Kidney (tissue), 14 donors: ENCODE results near the gene SERPINB6. TPM values are rescaled to one million over a fixed set of nuclear protein-coding genes. Genes with fewer than 3 reads are reported as not detected.

ENCODE experiments used
- DNase-seq, 5 donors: peaks; one replicate each; pipeline ENCODE4 v3.0.0-alpha.2; 2013 to 2020
- FAIRE-seq: peaks from 2 replicates; lab custom pipeline; 2012; peaks lifted over from hg19 to GRCh38; lab: Jason Lieb, UNC
- H3K27ac ChIP-seq, 2 donors: one replicate each; pipeline ENCODE4 v1.7.0; 2013; ENCODE audit warnings: low read depth in 2 of 2, low read length in 2 of 2, inconsistent platforms in 1 of 2
- H3K27me3 ChIP-seq: one replicate; pipeline ENCODE4 v1.7.1; 2013; ENCODE audit warnings: low read length, inconsistent platforms; ENCODE audit not compliant: control insufficient read depth, insufficient read depth
- H3K36me3 ChIP-seq, 3 donors: one replicate each; pipeline versions ENCODE4 v1.7.0 to v1.7.1; 2013; ENCODE audit warnings: low read length in 3 of 3, control low read depth in 1 of 3, inconsistent platforms in 1 of 3; ENCODE audit not compliant: insufficient read depth in 3 of 3, control insufficient read depth in 2 of 3
- H3K4me1 ChIP-seq, 3 donors: one replicate each; pipeline versions ENCODE4 v1.7.0 to v1.7.1; 2013; ENCODE audit warnings: low read length in 3 of 3, inconsistent platforms in 1 of 3, low read depth in 1 of 3; ENCODE audit not compliant: control insufficient read depth in 2 of 3, insufficient read depth in 2 of 3
- H3K4me3 ChIP-seq, 3 donors: one replicate each; pipeline versions ENCODE4 v1.7.0 to v1.8.1; 2013; ENCODE audit warnings: low read length in 3 of 3, control low read depth in 1 of 3, inconsistent platforms in 1 of 3
- H3K9ac ChIP-seq, 3 donors: one replicate each; pipeline versions ENCODE4 v1.7.0 to v1.7.1; 2013; ENCODE audit warnings: low read length in 3 of 3, control low read depth in 1 of 3, inconsistent platforms in 1 of 3
- H3K9me3 ChIP-seq, 3 donors: one replicate each; pipeline versions ENCODE4 v1.7.0 to v1.7.1; 2013; ENCODE audit warnings: low read length in 3 of 3, control low read depth in 1 of 3, inconsistent platforms in 1 of 3; ENCODE audit not compliant: control insufficient read depth in 2 of 3, insufficient read depth in 1 of 3
- CTCF ChIP-seq: IDR thresholded peaks from 3 replicates; pipeline ENCODE4 v1.5.1; 2012; ENCODE audit warnings: mild to moderate bottlenecking, moderate library complexity, borderline replicate concordance; ENCODE audit not compliant: insufficient read depth; ENCODE audit errors: extremely low read depth
- intact Hi-C: fragments of 100-400 bp; cut with DNase I; formaldehyde crosslinking; loops from one replicate; pipeline ENCODE4 v1.11.1; 2022
- polyA plus RNA-seq: library from polyadenylated mRNA; stranded (reverse); fragments of 350-450 nt; fragmentation: Illumina TruSeq; extraction: RNeasy Lipid Tissue Mini Kit (QIAGEN cat#74804); gene quantifications from one replicate; pipeline ENCODE4 v1.2.3, GENCODE V29; 2014; ENCODE audit warnings: low read depth, low replicate concordance; ENCODE audit not compliant: insufficient read depth
- total RNA-seq: library from RNA; stranded (reverse); fragmentation: NEBNext Ultra II Directional; extraction: Animal tissue kit (Norgen Biotek cat#: 25700); gene quantifications from one replicate; pipeline ENCODE4 v1.2.1, GENCODE V29; 2021
- donor health status: control.
- donor health status: control.
- donor health status: control.
- donor health status: control.
- donor health status: control.
- donor health status: DM: yes; HTN: yes; CAD: no.
- donor health status: Normal renal cell carcinoma (clear cell type).

SERPINB6 gene
- total and polyA plus RNA-seq, 2 donors from 2014 or later: 136 to 212 TPM

DNA sequence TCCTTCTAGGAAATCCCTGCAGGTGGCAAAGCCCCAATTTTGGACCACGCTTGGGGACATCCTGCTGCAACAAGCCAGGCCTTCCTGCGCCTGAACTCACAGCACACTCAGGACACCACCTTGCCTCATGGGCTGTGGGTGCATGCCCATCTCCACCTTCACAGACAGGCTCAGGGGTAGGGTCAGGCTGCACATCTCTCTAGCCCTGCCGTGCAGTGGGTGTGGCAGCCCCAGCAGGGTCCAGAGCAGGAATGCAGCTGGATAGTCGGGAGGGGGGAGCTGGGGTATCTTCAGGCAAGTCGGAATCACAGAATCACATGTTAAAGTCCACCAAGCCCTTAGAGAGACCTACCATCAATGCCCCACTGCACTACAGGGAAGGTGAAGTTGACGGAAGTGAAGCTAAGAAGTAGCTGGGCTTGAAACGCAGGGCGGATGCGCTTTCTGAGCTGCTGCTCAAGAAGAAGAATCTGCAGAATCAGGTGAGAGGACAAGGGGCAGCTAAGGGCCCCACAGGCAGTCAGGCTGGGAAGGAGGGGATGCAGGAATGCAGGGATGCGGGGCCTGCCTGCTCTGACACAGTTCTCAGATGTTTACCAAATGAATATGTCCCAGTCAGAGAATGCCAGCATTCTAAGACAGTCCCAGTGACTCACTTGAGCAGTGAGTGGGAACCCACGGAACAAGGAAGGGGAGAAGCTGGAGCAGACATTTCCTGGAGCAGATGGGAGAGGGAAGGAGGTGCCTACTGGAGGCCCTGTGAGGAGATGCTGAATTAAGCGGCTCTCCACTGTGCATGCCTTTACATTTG is 11.3 kb downstream of the SERPINB6 start:
- peaks cover 0 to 20% (median 17%) of the 10 kb centered on the region in 3 donors for H3K4me1 ChIP-seq
- no peak overlapping the region for H3K9ac ChIP-seq
- no peak overlapping the region for H3K4me3 ChIP-seq
- FAIRE-seq (no peak), DNase-seq (peak in 1 of 5 donors; percentile 22)
- no peak for TF ChIP-seq CTCF
- no peaks in the 10 kb centered on the region for H3K36me3 ChIP-seq
- no peak overlapping the region for H3K27ac ChIP-seq
- H3K9me3 ChIP-seq: no peaks in the 10 kb centered on the region
- intact Hi-C loops: no loop called here
- no peaks in the 10 kb centered on the region for H3K27me3 ChIP-seq

GRCh38 chr6:2958776-2959175 is 12.6 kb downstream of the SERPINB6 start:
- Histone ChIP-seq H3K27ac (peak overlapping the region in 1 of 2 donors; percentile 39), H3K9ac (no peak overlapping the region), H3K9me3 (no peaks in the 10 kb centered on the region), H3K36me3 (no peaks in the 10 kb centered on the region), H3K27me3 (no peaks in the 10 kb centered on the region), H3K4me1 (peaks cover 0 to 20% (median 17%) of the 10 kb centered on the region in 3 donors), H3K4me3 (no peak overlapping the region)
- DNase-seq (peak in 1 of 5 donors; percentile 18), FAIRE-seq (no peak)
- intact Hi-C loops: no loop called here
- TF ChIP-seq CTCF: no peak

- H3K9ac ChIP-seq: no peak overlapping the region
- TF ChIP-seq CTCF: no peak
- peak overlapping the region in 1 of 2 donors; percentile 39 for H3K27ac ChIP-seq
- intact Hi-C loops: no loop called here
- no peaks in the 10 kb centered on the region for H3K36me3 ChIP-seq
- no peaks in the 10 kb centered on the region for H3K9me3 ChIP-seq
- no peaks in the 10 kb centered on the region for H3K27me3 ChIP-seq
- DNase-seq: peak in 1 of 5 donors; percentile 30
- H3K4me3 ChIP-seq: no peak overlapping the region
- peaks cover 0 to 20% (median 17%) of the 10 kb centered on the region in 3 donors for H3K4me1 ChIP-seq
- no peak for FAIRE-seq
Measured at GRCh38 chr6:2958331-2958711, 13.0 kb downstream of the SERPINB6 start.
